CD14-positive monocyte (primary cell): ENCODE measurements around the gene HAVCR1. TPM values are rescaled to one million over a fixed set of nuclear protein-coding genes. Genes with fewer than 3 reads are reported as not detected.
"Not testable (repeated sequence)": the region's sequence is repeated elsewhere in the genome, so short reads cannot be mapped to it uniquely, and the experiment has no call there.

Experiments
- DNase-seq, 3 donors: peaks; one replicate each; pipeline ENCODE4 v3.0.0-alpha.2; 2011 to 2022
- H2AFZ ChIP-seq: 2 replicates; pipeline ENCODE4 v1.6.0; 2012; ENCODE audit warnings: mild to moderate bottlenecking, low read depth, low read length, inconsistent platforms; ENCODE audit not compliant: insufficient read depth, poor library complexity, severe bottlenecking
- H3K27ac ChIP-seq, 2 donors: 1 replicate in 1 of 2; 2 replicates in 1 of 2; pipeline ENCODE4 v1.5.1; 2012 to 2013; ENCODE audit warnings: low read length in 2 of 2, control low read depth in 1 of 2, inconsistent platforms in 1 of 2, low read depth in 1 of 2, mild to moderate bottlenecking in 1 of 2
- H3K27me3 ChIP-seq, 2 donors: one replicate each; pipeline versions ENCODE4 v1.6.0 to v1.6.1; 2011 to 2013; ENCODE audit warnings: low read length in 2 of 2; ENCODE audit not compliant: control insufficient read depth in 2 of 2, insufficient read depth in 2 of 2
- H3K36me3 ChIP-seq, 2 donors: replicated peaks in 1 of 2; 1 replicate in 1 of 2; 2 replicates in 1 of 2; pipeline versions ENCODE4 v1.5.1 to v1.6.1; 2012 to 2013; ENCODE audit warnings: low read length in 2 of 2, control low read depth in 1 of 2, inconsistent platforms in 1 of 2, mild to moderate bottlenecking in 1 of 2; ENCODE audit not compliant: insufficient read depth in 2 of 2, control insufficient read depth in 1 of 2
- H3K4me1 ChIP-seq, 2 donors: 1 replicate in 1 of 2; 2 replicates in 1 of 2; pipeline versions ENCODE4 v1.5.1 to v1.6.1; 2012 to 2013; ENCODE audit warnings: low read length in 2 of 2, control low read depth in 1 of 2, inconsistent platforms in 1 of 2, mild to moderate bottlenecking in 1 of 2, moderate library complexity in 1 of 2; ENCODE audit not compliant: insufficient read depth in 2 of 2, control insufficient read depth in 1 of 2
- H3K4me2 ChIP-seq: replicated peaks from 2 replicates; pipeline ENCODE3; 2012; ENCODE audit warnings: low read length, moderate library complexity, mild to moderate bottlenecking; ENCODE audit not compliant: poor library complexity, severe bottlenecking; ENCODE audit errors: extremely low read depth
- H3K4me3 ChIP-seq, 3 experiments: fragments of 200-600 bp in 1 of 3; sonication (generic) in 1 of 3; replicated peaks in 1 of 3; 1 replicate in 2 of 3; 2 replicates in 1 of 3; pipeline ENCODE4 v1.5.1; 2011 to 2013; ENCODE audit warnings: low read length in 3 of 3, mild to moderate bottlenecking in 3 of 3, control low read depth in 2 of 3, low read depth in 2 of 3, inconsistent platforms in 1 of 3, moderate library complexity in 1 of 3
- H3K79me2 ChIP-seq: 2 replicates; pipeline ENCODE4 v1.6.0; 2012; ENCODE audit warnings: mild to moderate bottlenecking, control low read depth, inconsistent platforms, low read length, moderate library complexity; ENCODE audit not compliant: insufficient read depth
- H3K9ac ChIP-seq: 2 replicates; pipeline ENCODE4 v1.6.0; 2017; ENCODE audit warnings: low read length, mild to moderate bottlenecking; ENCODE audit not compliant: insufficient read depth, poor library complexity, severe bottlenecking
- H3K9me3 ChIP-seq, 2 donors: replicated peaks in 1 of 2; 1 replicate in 1 of 2; 2 replicates in 1 of 2; pipeline versions ENCODE4 v1.5.1 to v1.6.1; 2012 to 2013; ENCODE audit warnings: low read length in 2 of 2, control low read depth in 1 of 2; ENCODE audit not compliant: control insufficient read depth in 1 of 2, insufficient read depth in 1 of 2
- H4K20me1 ChIP-seq: 2 replicates; pipeline ENCODE4 v1.6.0; 2012; ENCODE audit warnings: mild to moderate bottlenecking, low read length, control low read depth, moderate library complexity; ENCODE audit not compliant: insufficient read depth
- H3K27ac Mint-ChIP-seq, 7 donors: one replicate each; pipeline ENCODE4 v1.8.0; 2020; ENCODE audit warnings: mild to moderate bottlenecking in 7 of 7, mixed read lengths in 7 of 7, moderate library complexity in 6 of 7, inconsistent platforms in 2 of 7
- H3K27me3 Mint-ChIP-seq, 3 donors: one replicate each; pipeline ENCODE4 v1.8.0; 2021 to 2022; ENCODE audit warnings: low read depth in 3 of 3, mild to moderate bottlenecking in 3 of 3, mixed read lengths in 3 of 3, moderate library complexity in 3 of 3, inconsistent platforms in 1 of 3
- H3K36me3 Mint-ChIP-seq, 2 donors: one replicate each; pipeline ENCODE4 v1.8.0; 2020; ENCODE audit warnings: mixed read lengths in 2 of 2, inconsistent platforms in 1 of 2, mild to moderate bottlenecking in 1 of 2
- H3K4me1 Mint-ChIP-seq: one replicate; pipeline ENCODE4 v1.8.0; 2020; ENCODE audit warnings: mild to moderate bottlenecking, mixed read lengths
- H3K4me3 Mint-ChIP-seq, 2 donors: one replicate each; pipeline ENCODE4 v1.8.0; 2020; ENCODE audit warnings: mild to moderate bottlenecking in 2 of 2, mixed read lengths in 2 of 2, moderate library complexity in 1 of 2
- H3K9me3 Mint-ChIP-seq, 7 donors: one replicate each; pipeline ENCODE4 v1.8.0; 2020 to 2022; ENCODE audit warnings: mixed read lengths in 7 of 7, mild to moderate bottlenecking in 6 of 7, moderate library complexity in 6 of 7, inconsistent platforms in 2 of 7
- WGBS: methylation state at CpG from one replicate; pipeline ENCODE4 v1.1.5; 2013; ENCODE audit warnings: missing lambda C conversion rate; ENCODE audit not compliant: insufficient coverage; 5-methylcytosine and 5-hydroxymethylcytosine counted together
- intact Hi-C, 2 donors: fragments of 100-400 bp; cut with micrococcal nuclease; formaldehyde crosslinking; loops; one replicate each; pipeline versions ENCODE4 v1.15.0 to v1.15.1; 2023
- polyA plus RNA-seq, 3 donors: library from polyadenylated mRNA; depleted of rRNA in 1 of 3; unstranded in 2 of 3; stranded (reverse) in 1 of 3; fragments of 300-500 nt in 2 of 3; fragments of >200 nt in 1 of 3; fragmentation: Illumina TruSeq in 2 of 3; gene quantifications; 1 replicate in 2 of 3; 2 replicates in 1 of 3; pipeline ENCODE4 v1.2.3, GENCODE V29; 2012 to 2021
- TF ChIP-seq, protein P1 (sequence below): fragments of 200-600 bp; IDR thresholded peaks from one replicate; pipeline ENCODE4 v1.8.0; 2022; ENCODE audit warnings: antibody characterized with exemption, mild to moderate bottlenecking

Gene HAVCR1
- polyA plus RNA-seq, 3 donors, result 1.1 TPM; not detected in 2

DNA sequence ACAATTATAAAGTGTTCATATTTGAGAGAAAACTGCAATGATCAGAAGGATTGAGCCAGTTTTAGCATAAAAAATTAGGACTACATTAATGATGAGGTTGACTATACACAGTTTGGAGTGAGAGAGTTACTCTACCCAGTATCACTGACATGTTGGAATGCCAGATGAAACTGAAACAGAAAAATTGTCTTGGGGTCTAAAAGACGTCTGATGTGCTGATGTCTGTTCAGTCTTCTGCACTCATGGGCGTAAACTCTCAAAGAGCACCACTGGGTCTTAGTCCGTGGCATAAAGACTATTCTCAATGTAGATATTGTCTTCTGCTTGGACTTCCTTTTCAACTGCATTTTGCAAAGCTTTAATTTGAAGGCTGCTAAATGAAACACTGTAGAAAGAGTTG is 29.5 kb downstream of the HAVCR1 start:
- Histone ChIP-seq H3K27ac (no peak overlapping the region), H3K4me3 (no peak overlapping the region), H3K9me3 (no peaks in the 10 kb centered on the region), H4K20me1 (no peaks in the 10 kb centered on the region), H3K4me1 (no peaks in the 10 kb centered on the region), H2AFZ (no peak overlapping the region), H3K79me2 (no peaks in the 10 kb centered on the region), H3K9ac (no peak overlapping the region), H3K27me3 (no peaks in the 10 kb centered on the region), H3K36me3 (no peaks in the 10 kb centered on the region), H3K4me2 (no peak overlapping the region)
- intact Hi-C loops, result no loop called here
- TF ChIP-seq, protein P1, sequence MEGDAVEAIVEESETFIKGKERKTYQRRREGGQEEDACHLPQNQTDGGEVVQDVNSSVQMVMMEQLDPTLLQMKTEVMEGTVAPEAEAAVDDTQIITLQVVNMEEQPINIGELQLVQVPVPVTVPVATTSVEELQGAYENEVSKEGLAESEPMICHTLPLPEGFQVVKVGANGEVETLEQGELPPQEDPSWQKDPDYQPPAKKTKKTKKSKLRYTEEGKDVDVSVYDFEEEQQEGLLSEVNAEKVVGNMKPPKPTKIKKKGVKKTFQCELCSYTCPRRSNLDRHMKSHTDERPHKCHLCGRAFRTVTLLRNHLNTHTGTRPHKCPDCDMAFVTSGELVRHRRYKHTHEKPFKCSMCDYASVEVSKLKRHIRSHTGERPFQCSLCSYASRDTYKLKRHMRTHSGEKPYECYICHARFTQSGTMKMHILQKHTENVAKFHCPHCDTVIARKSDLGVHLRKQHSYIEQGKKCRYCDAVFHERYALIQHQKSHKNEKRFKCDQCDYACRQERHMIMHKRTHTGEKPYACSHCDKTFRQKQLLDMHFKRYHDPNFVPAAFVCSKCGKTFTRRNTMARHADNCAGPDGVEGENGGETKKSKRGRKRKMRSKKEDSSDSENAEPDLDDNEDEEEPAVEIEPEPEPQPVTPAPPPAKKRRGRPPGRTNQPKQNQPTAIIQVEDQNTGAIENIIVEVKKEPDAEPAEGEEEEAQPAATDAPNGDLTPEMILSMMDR, result no peak
- H3K36me3 Mint-ChIP-seq, result no peaks in the 10 kb centered on the region
- H3K4me1 Mint-ChIP-seq, result no peaks in the 10 kb centered on the region
- H3K9me3 Mint-ChIP-seq, result no peaks in the 10 kb centered on the region
- peaks cover 6 to 15% (median 12%) of the 10 kb centered on the region in 3 donors for H3K27me3 Mint-ChIP-seq
- no peak for DNase-seq
- no peak overlapping the region for H3K27ac Mint-ChIP-seq
- no peak overlapping the region for H3K4me3 Mint-ChIP-seq
- 89% methylated on average over 3 of the region's 3 CpGs for WGBS

DNA sequence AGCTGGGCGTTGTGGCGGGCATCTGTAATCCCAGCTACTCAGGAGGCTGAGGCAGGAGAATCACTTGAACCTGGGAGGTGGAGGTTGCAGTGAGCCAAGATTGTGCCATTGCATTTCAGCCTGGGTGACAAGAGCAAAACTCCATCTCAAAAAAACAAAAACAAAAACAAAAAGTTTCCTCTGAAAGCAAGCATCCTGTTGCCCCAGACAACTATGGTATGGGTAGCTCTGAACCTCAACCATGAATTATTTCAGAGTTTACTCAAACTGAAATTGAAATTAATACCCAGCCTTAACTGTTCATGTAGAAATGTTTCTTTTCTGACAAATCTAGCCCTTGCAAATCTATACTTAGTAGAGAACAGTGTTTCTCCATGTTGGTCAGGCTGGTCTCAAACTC is 31.3 kb downstream of the HAVCR1 start:
- H3K4me2 ChIP-seq, H3K4me1 Mint-ChIP-seq, H2AFZ ChIP-seq: not testable (repeated sequence)

More for the DNA sequence above, 31.3 kb downstream of the HAVCR1 start:
- H4K20me1 ChIP-seq, H3K9me3 Mint-ChIP-seq, DNase-seq, H3K36me3 ChIP-seq, H3K4me3 ChIP-seq, H3K9me3 ChIP-seq, H3K4me3 Mint-ChIP-seq, H3K27me3 ChIP-seq, H3K36me3 Mint-ChIP-seq, H3K9ac ChIP-seq, H3K79me2 ChIP-seq, H3K27ac Mint-ChIP-seq, H3K27ac ChIP-seq, H3K4me1 ChIP-seq, intact Hi-C loops: not testable (repeated sequence)
- peaks cover 3 to 15% (median 12%) of the 10 kb centered on the region in 3 donors for H3K27me3 Mint-ChIP-seq
- WGBS, result no CpG with 5 or more reads among the region's 2 CpGs
